HepG2 (cell line): ENCODE results near the gene ST3GAL2. TPM values are rescaled to one million over a fixed set of nuclear protein-coding genes. Genes with fewer than 3 reads are reported as not detected.
A peak's percentile ranks its signal among the peaks of the same experiment; 100 is the strongest.

Source experiments
- AGO1 ChIP-seq: fragments of 200-400 bp; formaldehyde crosslinking; IDR thresholded peaks from 2 replicates; pipeline ENCODE4 v1.6.1; 2017; ENCODE audit warnings: mild to moderate bottlenecking, low read depth, low read length, moderate library complexity; ENCODE audit not compliant: poor library complexity, severe bottlenecking
- AGO2 ChIP-seq: fragments of 200-400 bp; formaldehyde crosslinking; optimal IDR thresholded peaks from 2 replicates; pipeline ENCODE3; 2017; ENCODE audit warnings: mild to moderate bottlenecking, low read depth, low read length, moderate library complexity
- ARNT2 ChIP-seq: sonication (generic); formaldehyde crosslinking; IDR thresholded peaks from 2 replicates; pipeline ENCODE4 v1.8.0; 2022; ENCODE audit warnings: mild to moderate bottlenecking, low read depth, missing genetic modification reagents, moderate library complexity
- CAMTA2 ChIP-seq: sonication (generic); formaldehyde crosslinking; IDR thresholded peaks from 2 replicates; pipeline ENCODE4 v1.4.0; 2020; ENCODE audit warnings: mild to moderate bottlenecking, missing genetic modification reagents, borderline replicate concordance
- DPF2 ChIP-seq: sonication (generic); formaldehyde crosslinking; IDR thresholded peaks from 2 replicates; pipeline ENCODE4 v1.4.0; 2020; ENCODE audit warnings: mild to moderate bottlenecking, low read depth, missing genetic modification reagents, borderline replicate concordance
- GFI1 ChIP-seq: sonication (generic); formaldehyde crosslinking; IDR thresholded peaks from 2 replicates; pipeline ENCODE4 v1.5.0; 2020; ENCODE audit warnings: missing genetic modification reagents, mild to moderate bottlenecking, borderline replicate concordance
- IKZF4 ChIP-seq: sonication (generic); formaldehyde crosslinking; IDR thresholded peaks from 2 replicates; pipeline ENCODE4 v1.5.1; 2020; ENCODE audit warnings: borderline replicate concordance, mild to moderate bottlenecking, low read depth, missing genetic modification reagents; ENCODE audit errors: not compliant biosample characterization
- MIER3 ChIP-seq: IDR thresholded peaks from 2 replicates; pipeline ENCODE4 v1.6.1; 2016; ENCODE audit warnings: missing compliant biosample characterization, borderline replicate concordance
- PAX8 ChIP-seq: sonication (generic); formaldehyde crosslinking; IDR thresholded peaks from 2 replicates; pipeline ENCODE4 v1.8.0; 2022; ENCODE audit warnings: mild to moderate bottlenecking, missing genetic modification reagents, borderline replicate concordance
- PCBP2 ChIP-seq: fragments of 200-400 bp; formaldehyde crosslinking; optimal IDR thresholded peaks from 2 replicates; pipeline ENCODE3; 2018; ENCODE audit warnings: low read length, low read depth; ENCODE audit not compliant: poor library complexity, severe bottlenecking
- SP140L ChIP-seq: sonication (generic); formaldehyde crosslinking; IDR thresholded peaks from 2 replicates; pipeline ENCODE4 v1.4.0; 2020; ENCODE audit warnings: missing genetic modification reagents, borderline replicate concordance
- ZBTB20 ChIP-seq: sonication (generic); formaldehyde crosslinking; IDR thresholded peaks from 2 replicates; pipeline ENCODE4 v1.8.1; 2023; ENCODE audit warnings: missing genetic modification reagents, low read depth, mild to moderate bottlenecking, borderline replicate concordance
- ZC3H4 ChIP-seq: sonication (generic); formaldehyde crosslinking; IDR thresholded peaks from 2 replicates; pipeline ENCODE4 v1.4.0; 2020; ENCODE audit warnings: missing genetic modification reagents, borderline replicate concordance
- ZFP36 ChIP-seq: fragments of 150-350 bp; IDR thresholded peaks from 2 replicates; pipeline ENCODE4 v1.6.1; 2018; ENCODE audit warnings: borderline replicate concordance, low read length, low read depth; ENCODE audit not compliant: partially characterized antibody
- ZNF234 ChIP-seq: sonication (generic); formaldehyde crosslinking; conservative IDR thresholded peaks from 2 replicates; pipeline ENCODE4 v1.5.1; 2020; ENCODE audit warnings: mild to moderate bottlenecking, missing genetic modification reagents
- ZNF235 ChIP-seq: sonication (generic); formaldehyde crosslinking; IDR thresholded peaks from 2 replicates; pipeline ENCODE4 v1.8.1; 2023; ENCODE audit warnings: mild to moderate bottlenecking, missing genetic modification reagents, borderline replicate concordance
- ZNF484 ChIP-seq: sonication (generic); formaldehyde crosslinking; IDR thresholded peaks from 2 replicates; pipeline ENCODE4 v1.5.1; 2020; ENCODE audit warnings: mild to moderate bottlenecking, low read depth, missing genetic modification reagents, borderline replicate concordance
- polyA plus RNA-seq, 8 experiments: library from polyadenylated mRNA; depleted of rRNA in 3 of 8; stranded (reverse) in 7 of 8; unstranded in 1 of 8; fragments of >200 nt; fragmentation: Illumina TruSeq in 4 of 8; extraction: Trizol in 4 of 8; gene quantifications; 2 replicates each; pipeline versions ENCODE4 v1.2.1 to v1.2.3, GENCODE V29; 2011 to 2016; ENCODE audit warnings: low read depth in 4 of 8, missing spikeins in 1 of 8, mixed read lengths in 1 of 8; ENCODE audit not compliant: insufficient read depth in 1 of 8
- total RNA-seq, 5 experiments: library from RNA; depleted of rRNA; stranded (reverse); fragments of >200 nt; fragmentation: Illumina TruSeq; extraction: Trizol; gene quantifications; 2 replicates each; pipeline ENCODE4 v1.2.3, GENCODE V29; 2016; ENCODE audit warnings: low read depth in 1 of 5
- TF ChIP-seq, protein P1 (sequence below): sonication (generic); formaldehyde crosslinking; IDR thresholded peaks from 2 replicates; pipeline ENCODE4 v1.4.0; 2020; ENCODE audit warnings: missing genetic modification reagents, borderline replicate concordance
- TF ChIP-seq, protein P2 (sequence below): sonication (generic); formaldehyde crosslinking; IDR thresholded peaks from 2 replicates; pipeline ENCODE4 v1.4.0; 2020; ENCODE audit warnings: missing genetic modification reagents
- TF ChIP-seq, protein P3 (sequence below): sonication (generic); formaldehyde crosslinking; IDR thresholded peaks from 2 replicates; pipeline ENCODE4; 2020; ENCODE audit warnings: missing genetic modification reagents, mild to moderate bottlenecking, borderline replicate concordance

Gene ST3GAL2
- total and polyA plus RNA-seq, 2 of the 13 experiments (the other 11 are each of a cell fraction or from before 2014, with no cell fraction given) = 16.3 to 24.9 TPM

DNA sequence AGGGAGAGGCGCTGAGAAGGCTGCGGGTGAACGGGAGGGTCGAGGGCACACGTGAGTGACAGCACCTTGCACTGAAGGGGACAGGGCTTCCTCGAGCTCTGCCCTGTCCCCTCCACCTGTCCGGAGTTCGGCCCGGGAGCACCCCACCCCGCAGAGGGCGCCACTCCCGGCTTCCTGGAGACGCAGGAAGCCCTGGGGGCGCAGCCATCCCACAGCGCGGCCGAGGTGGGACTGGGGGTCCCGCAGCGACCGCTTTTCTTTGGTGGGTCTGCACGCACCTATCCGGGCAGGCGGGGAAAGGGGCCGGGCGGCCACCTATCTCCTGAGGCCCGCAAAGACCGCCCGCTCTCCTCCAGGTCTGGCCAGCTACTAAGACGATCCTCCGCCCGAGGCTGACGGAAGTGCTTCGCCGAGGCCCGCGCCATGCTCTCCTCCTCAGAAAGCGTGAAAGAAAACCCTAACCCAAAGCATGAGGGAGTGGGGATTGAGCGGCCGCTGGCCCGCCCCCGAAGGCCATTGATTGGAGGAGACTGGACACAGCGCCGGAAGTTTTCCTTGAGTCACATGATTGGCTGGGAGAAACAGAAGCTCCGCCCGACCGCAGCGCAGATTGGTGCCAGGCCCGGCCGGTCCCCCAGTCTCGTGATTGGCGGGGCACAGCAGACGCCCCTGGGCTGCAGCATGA lies 57.8 kb downstream of the ST3GAL2 start (continued):
- TF ChIP-seq ZNF484 (CRISPR knock-in tag) = 0 out of 2 replicates have a peak, but pooled peaks have one; percentile 24
- peak; percentile 19 for TF ChIP-seq CAMTA2 (CRISPR knock-in tag)
- peak; percentile 66 for TF ChIP-seq ZBTB20 (CRISPR knock-in tag)
- no peak for TF ChIP-seq ZFP36
- TF ChIP-seq ARNT2 (CRISPR knock-in tag) = no peak; the same call in 1 of the 2 replicates
- TF ChIP-seq, protein P1, sequence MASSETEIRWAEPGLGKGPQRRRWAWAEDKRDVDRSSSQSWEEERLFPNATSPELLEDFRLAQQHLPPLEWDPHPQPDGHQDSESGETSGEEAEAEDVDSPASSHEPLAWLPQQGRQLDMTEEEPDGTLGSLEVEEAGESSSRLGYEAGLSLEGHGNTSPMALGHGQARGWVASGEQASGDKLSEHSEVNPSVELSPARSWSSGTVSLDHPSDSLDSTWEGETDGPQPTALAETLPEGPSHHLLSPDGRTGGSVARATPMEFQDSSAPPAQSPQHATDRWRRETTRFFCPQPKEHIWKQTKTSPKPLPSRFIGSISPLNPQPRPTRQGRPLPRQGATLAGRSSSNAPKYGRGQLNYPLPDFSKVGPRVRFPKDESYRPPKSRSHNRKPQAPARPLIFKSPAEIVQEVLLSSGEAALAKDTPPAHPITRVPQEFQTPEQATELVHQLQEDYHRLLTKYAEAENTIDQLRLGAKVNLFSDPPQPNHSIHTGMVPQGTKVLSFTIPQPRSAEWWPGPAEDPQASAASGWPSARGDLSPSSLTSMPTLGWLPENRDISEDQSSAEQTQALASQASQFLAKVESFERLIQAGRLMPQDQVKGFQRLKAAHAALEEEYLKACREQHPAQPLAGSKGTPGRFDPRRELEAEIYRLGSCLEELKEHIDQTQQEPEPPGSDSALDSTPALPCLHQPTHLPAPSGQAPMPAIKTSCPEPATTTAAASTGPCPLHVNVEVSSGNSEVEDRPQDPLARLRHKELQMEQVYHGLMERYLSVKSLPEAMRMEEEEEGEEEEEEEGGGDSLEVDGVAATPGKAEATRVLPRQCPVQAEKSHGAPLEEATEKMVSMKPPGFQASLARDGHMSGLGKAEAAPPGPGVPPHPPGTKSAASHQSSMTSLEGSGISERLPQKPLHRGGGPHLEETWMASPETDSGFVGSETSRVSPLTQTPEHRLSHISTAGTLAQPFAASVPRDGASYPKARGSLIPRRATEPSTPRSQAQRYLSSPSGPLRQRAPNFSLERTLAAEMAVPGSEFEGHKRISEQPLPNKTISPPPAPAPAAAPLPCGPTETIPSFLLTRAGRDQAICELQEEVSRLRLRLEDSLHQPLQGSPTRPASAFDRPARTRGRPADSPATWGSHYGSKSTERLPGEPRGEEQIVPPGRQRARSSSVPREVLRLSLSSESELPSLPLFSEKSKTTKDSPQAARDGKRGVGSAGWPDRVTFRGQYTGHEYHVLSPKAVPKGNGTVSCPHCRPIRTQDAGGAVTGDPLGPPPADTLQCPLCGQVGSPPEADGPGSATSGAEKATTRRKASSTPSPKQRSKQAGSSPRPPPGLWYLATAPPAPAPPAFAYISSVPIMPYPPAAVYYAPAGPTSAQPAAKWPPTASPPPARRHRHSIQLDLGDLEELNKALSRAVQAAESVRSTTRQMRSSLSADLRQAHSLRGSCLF (CRISPR knock-in tag) = no peak; the same call in 1 of the 2 replicates
- peak; percentile 99 for TF ChIP-seq AGO2
- peak; percentile 99; the same call in 1 of the 2 replicates for TF ChIP-seq PAX8 (CRISPR knock-in tag)
- peak; percentile 72; the same call in 1 of the 2 replicates for TF ChIP-seq MIER3 (CRISPR knock-in tag)
- TF ChIP-seq ZNF235 (CRISPR knock-in tag) = no peak
- TF ChIP-seq, protein P2, sequence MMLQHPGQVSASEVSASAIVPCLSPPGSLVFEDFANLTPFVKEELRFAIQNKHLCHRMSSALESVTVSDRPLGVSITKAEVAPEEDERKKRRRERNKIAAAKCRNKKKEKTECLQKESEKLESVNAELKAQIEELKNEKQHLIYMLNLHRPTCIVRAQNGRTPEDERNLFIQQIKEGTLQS (CRISPR knock-in tag) = no peak; the same call in 1 of the 2 replicates
- TF ChIP-seq, protein P3, sequence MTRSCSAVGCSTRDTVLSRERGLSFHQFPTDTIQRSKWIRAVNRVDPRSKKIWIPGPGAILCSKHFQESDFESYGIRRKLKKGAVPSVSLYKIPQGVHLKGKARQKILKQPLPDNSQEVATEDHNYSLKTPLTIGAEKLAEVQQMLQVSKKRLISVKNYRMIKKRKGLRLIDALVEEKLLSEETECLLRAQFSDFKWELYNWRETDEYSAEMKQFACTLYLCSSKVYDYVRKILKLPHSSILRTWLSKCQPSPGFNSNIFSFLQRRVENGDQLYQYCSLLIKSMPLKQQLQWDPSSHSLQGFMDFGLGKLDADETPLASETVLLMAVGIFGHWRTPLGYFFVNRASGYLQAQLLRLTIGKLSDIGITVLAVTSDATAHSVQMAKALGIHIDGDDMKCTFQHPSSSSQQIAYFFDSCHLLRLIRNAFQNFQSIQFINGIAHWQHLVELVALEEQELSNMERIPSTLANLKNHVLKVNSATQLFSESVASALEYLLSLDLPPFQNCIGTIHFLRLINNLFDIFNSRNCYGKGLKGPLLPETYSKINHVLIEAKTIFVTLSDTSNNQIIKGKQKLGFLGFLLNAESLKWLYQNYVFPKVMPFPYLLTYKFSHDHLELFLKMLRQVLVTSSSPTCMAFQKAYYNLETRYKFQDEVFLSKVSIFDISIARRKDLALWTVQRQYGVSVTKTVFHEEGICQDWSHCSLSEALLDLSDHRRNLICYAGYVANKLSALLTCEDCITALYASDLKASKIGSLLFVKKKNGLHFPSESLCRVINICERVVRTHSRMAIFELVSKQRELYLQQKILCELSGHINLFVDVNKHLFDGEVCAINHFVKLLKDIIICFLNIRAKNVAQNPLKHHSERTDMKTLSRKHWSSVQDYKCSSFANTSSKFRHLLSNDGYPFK (CRISPR knock-in tag) = no peak
- no peak for TF ChIP-seq PCBP2
- peak; percentile 72; the same call in 1 of the 2 replicates for TF ChIP-seq SP140L (CRISPR knock-in tag)
- TF ChIP-seq AGO1 = no peak
- TF ChIP-seq ZC3H4 (CRISPR knock-in tag) = no peak
- no peak for TF ChIP-seq DPF2
- TF ChIP-seq IKZF4 (CRISPR knock-in tag) = peak; percentile 59
- peak; percentile 72; the same call in 1 of the 2 replicates for TF ChIP-seq GFI1
- TF ChIP-seq ZNF234 (CRISPR knock-in tag) = peak; percentile 61; the same call in 1 of the 2 replicates
